HepG2 (cell line): ENCODE results near the gene RASL10A. TPM values are rescaled to one million over a fixed set of nuclear protein-coding genes. Genes with fewer than 3 reads are reported as not detected.

ENCODE experiments used
- GABPB1 ChIP-seq: IDR thresholded peaks from 2 replicates; pipeline ENCODE4 v1.6.1; 2016; ENCODE audit warnings: mild to moderate bottlenecking, missing genetic modification reagents, moderate library complexity, missing compliant biosample characterization
- PHF21A ChIP-seq: sonication (generic); formaldehyde crosslinking; IDR thresholded peaks from 2 replicates; pipeline ENCODE4 v1.5.0; 2020; ENCODE audit warnings: mild to moderate bottlenecking, missing genetic modification reagents
- RERE ChIP-seq: IDR thresholded peaks from 2 replicates; pipeline ENCODE4 v1.6.1; 2016; ENCODE audit warnings: low read depth, missing genetic modification reagents, missing compliant biosample characterization
- XBP1 ChIP-seq: sonication (generic); formaldehyde crosslinking; IDR thresholded peaks from 2 replicates; pipeline ENCODE4 v1.5.0; 2020; ENCODE audit warnings: missing genetic modification reagents
- ZNF777 ChIP-seq: sonication (generic); formaldehyde crosslinking; IDR thresholded peaks from 2 replicates; pipeline ENCODE4 v1.4.0; 2020; ENCODE audit warnings: missing genetic modification reagents
- polyA plus RNA-seq, 8 experiments: library from polyadenylated mRNA; depleted of rRNA in 3 of 8; stranded (reverse) in 7 of 8; unstranded in 1 of 8; fragments of >200 nt; fragmentation: Illumina TruSeq in 4 of 8; extraction: Trizol in 4 of 8; gene quantifications; 2 replicates each; pipeline versions ENCODE4 v1.2.1 to v1.2.3, GENCODE V29; 2011 to 2016; ENCODE audit warnings: low read depth in 4 of 8, missing spikeins in 1 of 8, mixed read lengths in 1 of 8; ENCODE audit not compliant: insufficient read depth in 1 of 8
- total RNA-seq, 5 experiments: library from RNA; depleted of rRNA; stranded (reverse); fragments of >200 nt; fragmentation: Illumina TruSeq; extraction: Trizol; gene quantifications; 2 replicates each; pipeline ENCODE4 v1.2.3, GENCODE V29; 2016; ENCODE audit warnings: low read depth in 1 of 5
- TF ChIP-seq, protein P1 (sequence below): sonication (generic); formaldehyde crosslinking; conservative IDR thresholded peaks from 2 replicates; pipeline ENCODE4 v1.5.0; 2020; ENCODE audit warnings: missing genetic modification reagents

The RASL10A gene
- total and polyA plus RNA-seq, 2 of the 13 experiments (the other 11 are each of a cell fraction or from before 2014, with no cell fraction given), result 0.05 to 0.22 TPM

GRCh38 chr22:29309332-29310064 lies 6.0 kb downstream of the RASL10A start (continued):
- TF ChIP-seq RERE (CRISPR knock-in tag) (no peak), PHF21A (CRISPR knock-in tag) (peak; percentile 23; the same call in 1 of the 2 replicates), ZNF777 (CRISPR knock-in tag) (no peak), XBP1 (CRISPR knock-in tag) (no peak), GABPB1 (CRISPR knock-in tag) (0 out of 2 replicates have a peak, but pooled peaks have one; percentile 14)
- TF ChIP-seq, protein P1, sequence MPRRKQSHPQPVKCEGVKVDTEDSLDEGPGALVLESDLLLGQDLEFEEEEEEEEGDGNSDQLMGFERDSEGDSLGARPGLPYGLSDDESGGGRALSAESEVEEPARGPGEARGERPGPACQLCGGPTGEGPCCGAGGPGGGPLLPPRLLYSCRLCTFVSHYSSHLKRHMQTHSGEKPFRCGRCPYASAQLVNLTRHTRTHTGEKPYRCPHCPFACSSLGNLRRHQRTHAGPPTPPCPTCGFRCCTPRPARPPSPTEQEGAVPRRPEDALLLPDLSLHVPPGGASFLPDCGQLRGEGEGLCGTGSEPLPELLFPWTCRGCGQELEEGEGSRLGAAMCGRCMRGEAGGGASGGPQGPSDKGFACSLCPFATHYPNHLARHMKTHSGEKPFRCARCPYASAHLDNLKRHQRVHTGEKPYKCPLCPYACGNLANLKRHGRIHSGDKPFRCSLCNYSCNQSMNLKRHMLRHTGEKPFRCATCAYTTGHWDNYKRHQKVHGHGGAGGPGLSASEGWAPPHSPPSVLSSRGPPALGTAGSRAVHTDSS, result no peak
- TF ChIP-seq, all 625 proteins: peak for 10
